Measurements from ENCODE around the gene KCNT1. TPM values are rescaled to one million over a fixed set of nuclear protein-coding genes. Genes with fewer than 3 reads are reported as not detected.

KCNT1 gene
- total RNA-seq, 1 experiment from 2014 or later: 0.17 TPM

DNA sequence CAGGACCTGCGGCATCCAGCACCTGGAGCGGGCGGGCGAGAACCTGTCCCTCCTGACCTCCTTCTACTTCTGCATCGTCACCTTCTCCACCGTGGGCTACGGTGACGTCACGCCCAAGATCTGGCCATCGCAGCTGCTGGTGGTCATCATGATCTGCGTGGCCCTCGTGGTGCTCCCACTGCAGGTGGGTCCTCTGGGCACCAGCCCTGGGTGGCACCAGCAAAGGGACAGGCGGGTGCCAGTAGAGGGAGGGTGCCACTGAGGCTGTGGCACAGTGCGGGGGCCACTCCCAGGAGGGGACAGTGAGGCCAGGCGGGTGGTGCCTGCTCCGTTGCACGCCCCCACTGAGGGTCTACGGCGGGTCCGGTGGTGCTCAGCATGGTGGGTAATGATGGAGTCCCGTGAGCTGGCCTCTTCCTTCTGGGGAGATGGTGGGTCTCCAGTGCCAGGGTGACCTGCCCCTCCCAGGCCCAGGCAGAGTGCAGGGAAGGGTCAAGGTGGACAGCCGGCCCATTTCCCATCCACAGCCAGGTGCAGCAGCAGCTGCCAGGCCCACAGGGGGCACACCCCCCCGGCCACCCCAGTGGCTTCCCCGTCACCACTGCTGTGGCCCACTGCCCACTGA is 57.8 kb downstream of the KCNT1 start:
- ChIA-PET POLR2A (no interaction called here), RAD21 (ENCODE audit: low non-redundant PET in 1 of 2, low total read pairs in 2 of 2, uncharacterized antibody in 2 of 2, unreplicated experiment in 2 of 2) (no interaction called here), CTCF (no interaction called here)
- DNase-seq (ENCODE audit: low read depth, low spot score) (no peak), ATAC-seq (no peak)
- no peak overlapping the region for H3K4me2 ChIP-seq (ENCODE audit: low read length)
- no peaks in the 10 kb centered on the region for H3K36me3 ChIP-seq (ENCODE audit: control insufficient read depth in 1 of 2, insufficient read depth in 2 of 2, low read length in 2 of 2)
- H3K4me1 ChIP-seq (ENCODE audit: control insufficient read depth in 1 of 2, insufficient read depth in 2 of 2, low read length in 2 of 2): no peaks in the 10 kb centered on the region
- no peaks in the 10 kb centered on the region for H3K9me2 ChIP-seq (ENCODE audit: insufficient read depth)
- no peaks in the 10 kb centered on the region for H3K9me3 ChIP-seq (ENCODE audit: control insufficient read depth in 1 of 2, insufficient read depth in 1 of 2, low read depth in 1 of 2, low read length in 2 of 2)
- no TSS peak for BruUV-seq (replicated peaks)
- TF ChIP-seq, protein P1, sequence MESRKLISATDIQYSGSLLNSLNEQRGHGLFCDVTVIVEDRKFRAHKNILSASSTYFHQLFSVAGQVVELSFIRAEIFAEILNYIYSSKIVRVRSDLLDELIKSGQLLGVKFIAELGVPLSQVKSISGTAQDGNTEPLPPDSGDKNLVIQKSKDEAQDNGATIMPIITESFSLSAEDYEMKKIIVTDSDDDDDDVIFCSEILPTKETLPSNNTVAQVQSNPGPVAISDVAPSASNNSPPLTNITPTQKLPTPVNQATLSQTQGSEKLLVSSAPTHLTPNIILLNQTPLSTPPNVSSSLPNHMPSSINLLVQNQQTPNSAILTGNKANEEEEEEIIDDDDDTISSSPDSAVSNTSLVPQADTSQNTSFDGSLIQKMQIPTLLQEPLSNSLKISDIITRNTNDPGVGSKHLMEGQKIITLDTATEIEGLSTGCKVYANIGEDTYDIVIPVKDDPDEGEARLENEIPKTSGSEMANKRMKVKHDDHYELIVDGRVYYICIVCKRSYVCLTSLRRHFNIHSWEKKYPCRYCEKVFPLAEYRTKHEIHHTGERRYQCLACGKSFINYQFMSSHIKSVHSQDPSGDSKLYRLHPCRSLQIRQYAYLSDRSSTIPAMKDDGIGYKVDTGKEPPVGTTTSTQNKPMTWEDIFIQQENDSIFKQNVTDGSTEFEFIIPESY (IDR thresholded peaks at IDR 0.05; ENCODE audit: extremely low read depth, insufficient replicate concordance, low read length): no peak
- TF ChIP-seq ZFX (IDR thresholded peaks at IDR 0.05): no peak
- no peak for TF ChIP-seq TCF7L2 (IDR thresholded peaks at IDR 0.05; ENCODE audit: borderline replicate concordance, extremely low read depth, insufficient read depth, insufficient read length)
- no peak for TF ChIP-seq POLR2A (IDR thresholded peaks at IDR 0.05; ENCODE audit: borderline replicate concordance, extremely low read depth, insufficient read depth, insufficient read length)
- no peak for TF ChIP-seq POLR2AphosphoS5 (IDR thresholded peaks at IDR 0.05; ENCODE audit: low read depth, low read length)
- TF ChIP-seq ELF1 (IDR thresholded peaks at IDR 0.05; ENCODE audit: borderline replicate concordance, low read depth): no peak
- no peak for TF ChIP-seq EZH2phosphoT487 (IDR thresholded peaks at IDR 0.05; ENCODE audit: borderline replicate concordance)
- no peak for TF ChIP-seq EZH2 (IDR thresholded peaks at IDR 0.05)
- TF ChIP-seq, protein P2, sequence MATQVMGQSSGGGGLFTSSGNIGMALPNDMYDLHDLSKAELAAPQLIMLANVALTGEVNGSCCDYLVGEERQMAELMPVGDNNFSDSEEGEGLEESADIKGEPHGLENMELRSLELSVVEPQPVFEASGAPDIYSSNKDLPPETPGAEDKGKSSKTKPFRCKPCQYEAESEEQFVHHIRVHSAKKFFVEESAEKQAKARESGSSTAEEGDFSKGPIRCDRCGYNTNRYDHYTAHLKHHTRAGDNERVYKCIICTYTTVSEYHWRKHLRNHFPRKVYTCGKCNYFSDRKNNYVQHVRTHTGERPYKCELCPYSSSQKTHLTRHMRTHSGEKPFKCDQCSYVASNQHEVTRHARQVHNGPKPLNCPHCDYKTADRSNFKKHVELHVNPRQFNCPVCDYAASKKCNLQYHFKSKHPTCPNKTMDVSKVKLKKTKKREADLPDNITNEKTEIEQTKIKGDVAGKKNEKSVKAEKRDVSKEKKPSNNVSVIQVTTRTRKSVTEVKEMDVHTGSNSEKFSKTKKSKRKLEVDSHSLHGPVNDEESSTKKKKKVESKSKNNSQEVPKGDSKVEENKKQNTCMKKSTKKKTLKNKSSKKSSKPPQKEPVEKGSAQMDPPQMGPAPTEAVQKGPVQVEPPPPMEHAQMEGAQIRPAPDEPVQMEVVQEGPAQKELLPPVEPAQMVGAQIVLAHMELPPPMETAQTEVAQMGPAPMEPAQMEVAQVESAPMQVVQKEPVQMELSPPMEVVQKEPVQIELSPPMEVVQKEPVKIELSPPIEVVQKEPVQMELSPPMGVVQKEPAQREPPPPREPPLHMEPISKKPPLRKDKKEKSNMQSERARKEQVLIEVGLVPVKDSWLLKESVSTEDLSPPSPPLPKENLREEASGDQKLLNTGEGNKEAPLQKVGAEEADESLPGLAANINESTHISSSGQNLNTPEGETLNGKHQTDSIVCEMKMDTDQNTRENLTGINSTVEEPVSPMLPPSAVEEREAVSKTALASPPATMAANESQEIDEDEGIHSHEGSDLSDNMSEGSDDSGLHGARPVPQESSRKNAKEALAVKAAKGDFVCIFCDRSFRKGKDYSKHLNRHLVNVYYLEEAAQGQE (IDR thresholded peaks at IDR 0.05; ENCODE audit: low read depth): no peak
- TF ChIP-seq SIN3A (IDR thresholded peaks at IDR 0.05; ENCODE audit: low read depth): no peak
- no peak for TF ChIP-seq SRF (IDR thresholded peaks at IDR 0.05; ENCODE audit: low read depth)
- no peak for TF ChIP-seq YY1 (IDR thresholded peaks at IDR 0.05; ENCODE audit: extremely low read depth, insufficient replicate concordance, low read depth, low read length)
- no peak for TF ChIP-seq SP1 (IDR thresholded peaks at IDR 0.05; ENCODE audit: low read depth)
- TF ChIP-seq, protein P3, sequence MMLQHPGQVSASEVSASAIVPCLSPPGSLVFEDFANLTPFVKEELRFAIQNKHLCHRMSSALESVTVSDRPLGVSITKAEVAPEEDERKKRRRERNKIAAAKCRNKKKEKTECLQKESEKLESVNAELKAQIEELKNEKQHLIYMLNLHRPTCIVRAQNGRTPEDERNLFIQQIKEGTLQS (IDR thresholded peaks at IDR 0.05): no peak
- TF ChIP-seq ZNF274 (IDR thresholded peaks at IDR 0.05; ENCODE audit: low read depth, low read length): no peak
- TF ChIP-seq CEBPB (IDR thresholded peaks at IDR 0.05; ENCODE audit: low read depth): no peak
- TF ChIP-seq, protein P4, sequence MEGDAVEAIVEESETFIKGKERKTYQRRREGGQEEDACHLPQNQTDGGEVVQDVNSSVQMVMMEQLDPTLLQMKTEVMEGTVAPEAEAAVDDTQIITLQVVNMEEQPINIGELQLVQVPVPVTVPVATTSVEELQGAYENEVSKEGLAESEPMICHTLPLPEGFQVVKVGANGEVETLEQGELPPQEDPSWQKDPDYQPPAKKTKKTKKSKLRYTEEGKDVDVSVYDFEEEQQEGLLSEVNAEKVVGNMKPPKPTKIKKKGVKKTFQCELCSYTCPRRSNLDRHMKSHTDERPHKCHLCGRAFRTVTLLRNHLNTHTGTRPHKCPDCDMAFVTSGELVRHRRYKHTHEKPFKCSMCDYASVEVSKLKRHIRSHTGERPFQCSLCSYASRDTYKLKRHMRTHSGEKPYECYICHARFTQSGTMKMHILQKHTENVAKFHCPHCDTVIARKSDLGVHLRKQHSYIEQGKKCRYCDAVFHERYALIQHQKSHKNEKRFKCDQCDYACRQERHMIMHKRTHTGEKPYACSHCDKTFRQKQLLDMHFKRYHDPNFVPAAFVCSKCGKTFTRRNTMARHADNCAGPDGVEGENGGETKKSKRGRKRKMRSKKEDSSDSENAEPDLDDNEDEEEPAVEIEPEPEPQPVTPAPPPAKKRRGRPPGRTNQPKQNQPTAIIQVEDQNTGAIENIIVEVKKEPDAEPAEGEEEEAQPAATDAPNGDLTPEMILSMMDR (IDR thresholded peaks at IDR 0.05 in 2 of 3, conservative IDR thresholded peaks at IDR 0.05 in 1 of 3; ENCODE audit: borderline replicate concordance in 1 of 3, insufficient read depth in 1 of 3, low read depth in 2 of 3, low read length in 2 of 3): no peak
- H3K9ac ChIP-seq (ENCODE audit: low read length): no peak overlapping the region
- no peak overlapping the region for H2AFZ ChIP-seq (ENCODE audit: low read depth, low read length, poor library complexity, severe bottlenecking)
- no peak overlapping the region for H3K4me3 ChIP-seq (replicated peaks in 1 of 2; ENCODE audit: low read depth in 1 of 2, low read length in 2 of 2)
- no peak overlapping the region for H3K27ac ChIP-seq (ENCODE audit: low read depth, low read length)
- no peaks in the 10 kb centered on the region for H3K27me3 ChIP-seq (ENCODE audit: insufficient read depth, low read length)
- no peaks in the 10 kb centered on the region for H4K20me1 ChIP-seq (ENCODE audit: insufficient read depth)
- no peaks in the 10 kb centered on the region for H3K79me2 ChIP-seq (ENCODE audit: insufficient read depth, low read length)
- intact Hi-C loops (cut with micrococcal nuclease): no loop called here

Measured in HCT116 (cell line).